Skeletal muscle tissue (tissue), 4 donors: ENCODE data around the gene EIF5A. TPM values are rescaled to one million over a fixed set of nuclear protein-coding genes. Genes with fewer than 3 reads are reported as not detected.

Experiments used
- H3K27ac ChIP-seq: one replicate; pipeline ENCODE4 v1.7.0; 2013; ENCODE audit warnings: mild to moderate bottlenecking, low read depth, low read length, inconsistent platforms
- H3K27me3 ChIP-seq, 3 donors: one replicate each; pipeline ENCODE4 v1.7.0; 2013; ENCODE audit warnings: low read length in 3 of 3; ENCODE audit not compliant: control insufficient read depth in 3 of 3, insufficient read depth in 3 of 3
- H3K36me3 ChIP-seq, 3 donors: one replicate each; pipeline ENCODE4 v1.7.0; 2013; ENCODE audit warnings: low read length in 3 of 3; ENCODE audit not compliant: control insufficient read depth in 3 of 3, insufficient read depth in 3 of 3
- H3K4me1 ChIP-seq, 3 donors: one replicate each; pipeline ENCODE4 v1.7.0; 2013; ENCODE audit warnings: low read length in 3 of 3, mild to moderate bottlenecking in 3 of 3; ENCODE audit not compliant: control insufficient read depth in 3 of 3, insufficient read depth in 3 of 3
- H3K4me3 ChIP-seq, 3 donors: one replicate each; pipeline ENCODE4 v1.7.0; 2013; ENCODE audit warnings: low read length in 3 of 3
- H3K9ac ChIP-seq, 3 donors: one replicate each; pipeline ENCODE4 v1.7.0; 2013; ENCODE audit warnings: low read length in 3 of 3, mild to moderate bottlenecking in 3 of 3, moderate library complexity in 2 of 3, low read depth in 1 of 3
- H3K9me3 ChIP-seq, 3 donors: one replicate each; pipeline ENCODE4 v1.7.0; 2013; ENCODE audit warnings: low read length in 3 of 3; ENCODE audit not compliant: control insufficient read depth in 3 of 3
- total RNA-seq: library from RNA; depleted of rRNA; stranded (reverse); fragments of >200 nt; gene quantifications from one replicate; pipeline ENCODE4 v1.2.3, GENCODE V29; 2014
- donor health status: Osteomylitis.

Gene EIF5A
- total RNA-seq, 1 donor from 2014 or later, result 185 TPM

GRCh38 chr17:7294614-7295153, 12.7 kb upstream of the EIF5A start, which contains the start of gene YBX2:
YBX2 (minus strand) TSS chr17:7294639; CDS start chr17:7294500, 139 bp downstream.
- Histone ChIP-seq H3K4me3 (peak within 1 kb of the TSS in 2 of 3 donors; percentile 60 to 61), H3K9me3 (no peaks in the 10 kb centered on the region), H3K27ac (no peak within 1 kb of the TSS), H3K4me1 (peaks cover 53 to 63% (median 61%) of the 10 kb centered on the region in 3 donors), H3K36me3 (no peaks in the 10 kb centered on the region), H3K9ac (peak within 1 kb of the TSS in 2 of 3 donors; percentile 51 to 72), H3K27me3 (peaks cover 0 to 7% (median 6%) of the 10 kb centered on the region in 3 donors)

- peaks cover 51 to 55% (median 55%) of the 10 kb centered on the region in 3 donors for H3K4me1 ChIP-seq
- H3K36me3 ChIP-seq, result no peaks in the 10 kb centered on the region
- H3K9ac ChIP-seq, result peak overlapping the region; percentile 65 to 86 (median 76)
- H3K27ac ChIP-seq, result peak overlapping the region; percentile 88
- H3K9me3 ChIP-seq, result no peaks in the 10 kb centered on the region
- H3K27me3 ChIP-seq, result peaks cover 0 to 7% (median 6%) of the 10 kb centered on the region in 3 donors
- H3K4me3 ChIP-seq, result peak overlapping the region; percentile 60 to 61 (median 60)
These were observed 11.9 kb upstream of the EIF5A start for GRCh38 chr17:7295230-7296180.

- no peaks in the 10 kb centered on the region for H3K9me3 ChIP-seq
- peak overlapping the region; percentile 65 to 86 (median 82) for H3K9ac ChIP-seq
- no peaks in the 10 kb centered on the region for H3K36me3 ChIP-seq
- peak overlapping the region; percentile 48 to 61 (median 60) for H3K4me3 ChIP-seq
- peaks cover 0 to 7% (median 6%) of the 10 kb centered on the region in 3 donors for H3K27me3 ChIP-seq
- H3K4me1 ChIP-seq, result peaks cover 45 to 47% (median 46%) of the 10 kb centered on the region in 3 donors
- H3K27ac ChIP-seq, result peak overlapping the region; percentile 88
These were observed 11.1 kb upstream of the EIF5A start for GRCh38 chr17:7296189-7296861.

- peaks cover 5 to 12% (median 7%) of the 10 kb centered on the region in 3 donors for H3K4me1 ChIP-seq
- no peaks in the 10 kb centered on the region for H3K36me3 ChIP-seq
- no peak overlapping the region for H3K27ac ChIP-seq
- no peak overlapping the region for H3K4me3 ChIP-seq
- no peaks in the 10 kb centered on the region for H3K9me3 ChIP-seq
- no peak overlapping the region for H3K9ac ChIP-seq
- H3K27me3 ChIP-seq, result no peaks in the 10 kb centered on the region
These were observed 3.2 kb upstream of the EIF5A start for GRCh38 chr17:7304179-7304578.

DNA sequence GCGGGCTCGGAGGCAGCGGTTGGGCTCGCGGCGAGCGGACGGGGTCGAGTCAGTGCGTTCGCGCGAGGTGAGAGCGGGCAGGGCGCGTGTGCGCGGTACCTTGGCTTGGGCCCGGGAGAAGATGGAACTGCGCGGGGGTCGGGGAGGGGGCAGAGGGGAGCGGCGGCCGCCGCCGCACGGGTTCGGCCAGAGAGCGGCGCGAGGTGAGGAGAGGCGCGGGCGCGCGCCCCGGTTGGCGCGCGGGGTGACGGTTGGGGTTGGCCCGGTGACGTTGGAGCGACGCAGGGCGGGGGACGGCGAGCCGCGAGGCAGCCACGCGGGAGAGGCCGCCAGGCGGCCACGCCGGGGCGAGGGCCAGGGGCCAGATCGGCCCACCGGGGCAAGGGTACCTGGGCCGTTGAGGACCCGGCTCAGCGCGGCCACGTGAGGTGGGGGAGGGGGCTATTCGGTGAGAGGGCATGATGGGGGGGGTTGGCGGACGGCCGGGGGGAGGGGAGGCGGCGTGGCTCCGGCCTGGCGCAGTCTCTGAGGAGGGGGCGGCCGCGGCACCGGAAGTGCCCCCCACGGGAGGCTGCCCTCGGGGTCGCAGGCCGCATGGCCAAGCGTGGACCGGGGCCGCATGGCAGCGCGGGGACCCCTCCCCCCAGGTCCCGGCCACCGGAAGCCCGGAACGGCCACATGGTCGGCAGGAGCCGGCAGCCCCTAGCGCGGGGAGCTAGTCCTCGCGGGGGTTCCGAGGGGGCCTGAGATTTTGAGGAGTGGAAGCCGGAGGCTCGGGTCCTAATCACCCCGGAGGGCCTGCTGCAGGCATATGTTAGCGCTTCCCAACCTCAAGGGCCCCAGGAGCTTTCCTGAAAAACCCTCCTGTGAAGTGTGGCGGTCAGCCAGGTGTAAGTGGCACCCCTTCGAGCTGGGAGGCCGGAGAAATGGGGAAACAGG, 527 bp downstream of the EIF5A start:
- H3K27me3 ChIP-seq, result no peaks in the 10 kb centered on the region
- no peaks in the 10 kb centered on the region for H3K9me3 ChIP-seq
- peaks cover 33 to 43% (median 42%) of the 10 kb centered on the region in 3 donors for H3K4me1 ChIP-seq
- H3K9ac ChIP-seq, result peak overlapping the region; percentile 87 to 97 (median 90)
- peak overlapping the region; percentile 76 to 93 (median 88) for H3K4me3 ChIP-seq
- peak overlapping the region; percentile 98 for H3K27ac ChIP-seq
- H3K36me3 ChIP-seq, result peaks cover 30 to 33% (median 30%) of the 10 kb centered on the region in 3 donors

DNA sequence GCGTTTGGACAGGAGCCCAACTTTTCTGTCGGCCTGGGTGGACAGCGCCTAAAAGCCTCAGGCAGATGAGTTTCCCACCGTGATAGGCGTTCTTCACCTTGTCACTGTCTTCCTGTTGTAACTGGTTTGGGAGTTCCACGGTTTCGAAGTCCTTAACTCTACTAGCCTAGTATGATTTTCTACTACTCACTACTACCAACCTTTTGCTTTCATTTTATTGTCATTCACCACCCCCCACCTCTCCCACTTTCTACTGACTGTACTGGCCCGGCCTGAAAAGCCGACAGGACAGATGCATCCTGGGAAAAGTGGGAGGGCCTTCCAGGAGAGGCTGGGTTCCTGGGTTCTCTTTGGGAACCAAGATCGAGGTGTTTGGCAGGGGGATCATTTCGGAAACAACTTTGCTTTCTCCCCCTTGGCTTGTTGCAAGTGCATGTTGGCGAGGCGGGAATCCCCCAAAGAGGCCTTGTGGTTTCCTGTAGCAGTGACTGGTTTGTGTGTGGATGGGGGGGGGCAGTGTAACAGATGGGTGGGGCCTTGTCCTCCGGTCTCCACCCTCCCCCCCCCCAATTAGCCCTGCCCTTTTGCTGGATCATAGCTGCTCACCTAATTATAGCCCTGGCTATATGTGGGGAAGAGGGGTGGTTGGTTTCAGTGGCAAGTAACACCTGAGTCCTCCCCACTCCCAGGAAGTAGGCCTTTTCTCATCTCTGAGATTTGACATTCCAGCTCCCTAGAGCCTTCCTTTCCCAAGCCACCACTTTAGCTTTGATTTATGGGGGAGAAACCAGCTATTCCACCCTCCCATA, 1.4 kb downstream of the EIF5A start:
- Histone ChIP-seq H3K9ac (peak overlapping the region; percentile 87 to 97 (median 90)), H3K27ac (peak overlapping the region; percentile 98), H3K4me1 (peaks cover 42 to 52% (median 50%) of the 10 kb centered on the region in 3 donors), H3K4me3 (peak overlapping the region; percentile 76 to 93 (median 88)), H3K36me3 (peaks cover 39 to 42% (median 39%) of the 10 kb centered on the region in 3 donors), H3K9me3 (no peaks in the 10 kb centered on the region), H3K27me3 (no peaks in the 10 kb centered on the region)

GRCh38 chr17:7309628-7310027, 2.2 kb downstream of the EIF5A start:
- no peaks in the 10 kb centered on the region for H3K27me3 ChIP-seq
- peak overlapping the region; percentile 98 for H3K27ac ChIP-seq
- peaks cover 50 to 60% (median 58%) of the 10 kb centered on the region in 3 donors for H3K4me1 ChIP-seq
- peaks cover 43 to 47% (median 44%) of the 10 kb centered on the region in 3 donors for H3K36me3 ChIP-seq
- no peaks in the 10 kb centered on the region for H3K9me3 ChIP-seq
- H3K9ac ChIP-seq, result peak overlapping the region in 2 of 3 donors; percentile 90 to 97
- peak overlapping the region; percentile 76 to 93 (median 88) for H3K4me3 ChIP-seq

DNA sequence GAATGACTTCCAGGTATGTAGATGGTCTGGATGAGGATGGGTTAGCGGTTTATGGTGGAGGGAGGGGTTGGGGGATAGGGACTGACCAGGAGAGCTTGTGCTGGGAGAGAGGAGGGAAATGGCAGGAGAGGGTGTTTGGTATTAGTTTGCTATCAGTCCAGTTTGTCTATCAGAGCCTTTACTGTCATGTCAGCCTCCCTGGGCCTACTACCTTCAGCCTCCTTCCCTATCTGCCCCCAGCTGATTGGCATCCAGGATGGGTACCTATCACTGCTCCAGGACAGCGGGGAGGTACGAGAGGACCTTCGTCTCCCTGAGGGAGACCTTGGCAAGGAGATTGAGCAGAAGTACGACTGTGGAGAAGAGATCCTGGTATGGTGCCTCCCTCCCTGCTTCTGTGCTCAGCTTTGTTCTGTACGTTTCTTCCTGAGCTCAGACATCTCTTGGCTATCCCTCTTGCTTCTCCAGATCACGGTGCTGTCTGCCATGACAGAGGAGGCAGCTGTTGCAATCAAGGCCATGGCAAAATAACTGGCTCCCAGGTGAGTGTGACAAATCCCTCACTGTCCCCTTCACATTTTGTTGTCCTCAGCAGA, 3.8 kb downstream of the EIF5A start:
- Histone ChIP-seq H3K27me3 (no peaks in the 10 kb centered on the region), H3K9ac (peak overlapping the region in 2 of 3 donors; percentile 24 to 26), H3K4me1 (peaks cover 57 to 69% (median 67%) of the 10 kb centered on the region in 3 donors), H3K27ac (peak overlapping the region; percentile 32), H3K9me3 (no peaks in the 10 kb centered on the region), H3K36me3 (peaks cover 46 to 53% (median 49%) of the 10 kb centered on the region in 3 donors), H3K4me3 (no peak overlapping the region)
